GM19438 (cell line): ENCODE measurements around the gene ATP5MC2.
"Not testable (repeated sequence)": the region's sequence is repeated elsewhere in the genome, so short reads cannot be mapped to it uniquely, and the experiment has no call there.

Experiments used
- ATAC-seq: cut with Tn5 transposase; IDR thresholded peaks from one replicate; pipeline ENCODE4 v1.9.1; 2021; ENCODE audit warnings: low read depth; ENCODE audit not compliant: unreplicated experiment

ATP5MC2 gene

GRCh38 chr12:53675701-53676607 lies at the start of gene ATP5MC2:
ATP5MC2 (minus strand) TSS chr12:53676083; CDS start chr12:53672614, 3,469 bp downstream.
- ATAC-seq: peak; percentile 92

GRCh38 chr12:53722450-53723041 lies 46.7 kb upstream of the ATP5MC2 start:
- no peak for ATAC-seq

- ATAC-seq: no peak
Measured at GRCh38 chr12:53720946-53721345, 45.1 kb upstream of the ATP5MC2 start.

DNA sequence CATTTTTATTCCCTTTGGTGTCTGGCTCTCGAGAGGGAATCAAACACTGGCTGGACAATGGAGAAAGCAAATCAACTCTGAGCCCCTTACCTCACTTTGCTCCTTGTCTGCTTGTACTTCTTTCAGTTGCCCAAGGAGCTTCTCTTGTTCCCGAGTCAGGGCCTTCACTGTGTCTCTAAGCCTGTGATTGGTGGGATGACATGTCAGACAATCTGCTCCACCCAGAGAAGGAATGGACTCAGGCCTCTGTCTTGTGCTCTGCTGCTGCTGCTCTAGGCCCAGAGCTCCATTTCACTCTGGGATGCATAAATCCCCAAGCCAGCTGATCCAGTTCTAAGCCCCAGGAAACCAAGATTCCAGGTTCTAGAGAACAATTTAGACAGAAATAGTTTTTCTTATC lies 43.8 kb upstream of the ATP5MC2 start:
- no peak for ATAC-seq

- ATAC-seq: not testable (repeated sequence)
Measured at GRCh38 chr12:53718567-53718966, 42.7 kb upstream of the ATP5MC2 start.

DNA sequence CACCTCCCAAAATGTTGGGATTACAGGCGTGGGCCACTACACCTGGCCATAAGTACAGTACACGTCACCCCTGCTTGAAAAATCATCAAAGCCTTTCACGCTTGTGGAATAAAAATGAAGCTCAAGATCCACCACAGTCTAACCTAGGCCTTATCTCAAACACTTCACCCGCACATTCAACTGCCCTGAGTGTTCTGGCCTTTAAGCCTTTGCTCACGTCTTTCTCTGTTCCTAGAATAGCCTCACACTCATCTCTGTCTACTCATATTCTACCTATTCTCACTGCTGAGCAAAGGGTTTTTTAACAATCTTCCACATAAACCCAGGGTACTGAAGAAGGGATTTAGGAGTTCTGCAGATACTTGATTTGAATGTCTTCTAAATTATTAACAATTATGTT lies 41.4 kb upstream of the ATP5MC2 start:
- no peak for ATAC-seq

DNA sequence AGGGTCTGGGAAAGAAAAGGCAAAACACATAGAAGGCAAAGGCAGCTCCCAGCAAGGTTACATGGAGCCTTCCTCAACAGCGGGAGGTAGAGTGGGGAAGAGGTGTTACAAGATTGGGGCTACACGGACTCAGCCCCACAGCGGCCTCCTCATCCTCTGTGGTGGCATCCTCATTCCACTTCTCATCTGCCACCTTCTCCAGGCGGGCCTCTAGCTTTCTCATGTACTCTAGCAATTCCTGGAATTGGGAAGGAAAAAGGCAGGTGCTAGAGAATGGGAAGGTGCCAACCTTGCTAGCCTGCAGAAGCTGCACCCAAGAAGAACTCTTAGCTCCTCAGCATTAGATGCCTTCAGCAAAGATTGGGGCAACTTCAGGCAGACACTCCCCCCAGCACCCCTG lies 38.1 kb upstream of the ATP5MC2 start:
- no peak for ATAC-seq

- ATAC-seq: no peak
Measured at GRCh38 chr12:53713516-53713915, 37.6 kb upstream of the ATP5MC2 start.

- no peak for ATAC-seq
Measured at GRCh38 chr12:53712059-53712643, 36.3 kb upstream of the ATP5MC2 start.

DNA sequence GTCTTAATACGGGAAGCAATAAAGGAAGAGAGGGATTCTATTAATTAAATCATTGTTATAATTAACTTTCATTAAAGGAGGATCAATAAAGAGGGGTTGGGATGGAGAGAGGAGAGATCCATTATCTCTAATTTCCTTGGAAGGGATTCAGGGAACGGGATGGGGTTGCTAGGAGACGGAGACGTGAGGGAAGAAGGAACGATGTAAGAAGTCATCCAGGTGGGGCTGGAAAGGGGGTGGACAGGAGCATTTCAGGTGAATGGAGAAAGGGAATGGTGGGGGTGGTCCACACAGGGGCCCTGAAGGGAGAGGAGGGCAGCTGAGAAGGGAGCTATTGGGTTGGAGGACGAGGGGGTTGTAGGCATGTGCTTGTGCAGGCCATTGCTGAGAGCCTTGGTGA lies 34.2 kb upstream of the ATP5MC2 start:
- ATAC-seq: no peak

- ATAC-seq: no peak
Measured at GRCh38 chr12:53709671-53710070, 33.8 kb upstream of the ATP5MC2 start.

GRCh38 chr12:53706080-53706479 lies 30.2 kb upstream of the ATP5MC2 start:
- ATAC-seq: no peak

- ATAC-seq: no peak
Measured at GRCh38 chr12:53703756-53704155, 27.9 kb upstream of the ATP5MC2 start.

DNA sequence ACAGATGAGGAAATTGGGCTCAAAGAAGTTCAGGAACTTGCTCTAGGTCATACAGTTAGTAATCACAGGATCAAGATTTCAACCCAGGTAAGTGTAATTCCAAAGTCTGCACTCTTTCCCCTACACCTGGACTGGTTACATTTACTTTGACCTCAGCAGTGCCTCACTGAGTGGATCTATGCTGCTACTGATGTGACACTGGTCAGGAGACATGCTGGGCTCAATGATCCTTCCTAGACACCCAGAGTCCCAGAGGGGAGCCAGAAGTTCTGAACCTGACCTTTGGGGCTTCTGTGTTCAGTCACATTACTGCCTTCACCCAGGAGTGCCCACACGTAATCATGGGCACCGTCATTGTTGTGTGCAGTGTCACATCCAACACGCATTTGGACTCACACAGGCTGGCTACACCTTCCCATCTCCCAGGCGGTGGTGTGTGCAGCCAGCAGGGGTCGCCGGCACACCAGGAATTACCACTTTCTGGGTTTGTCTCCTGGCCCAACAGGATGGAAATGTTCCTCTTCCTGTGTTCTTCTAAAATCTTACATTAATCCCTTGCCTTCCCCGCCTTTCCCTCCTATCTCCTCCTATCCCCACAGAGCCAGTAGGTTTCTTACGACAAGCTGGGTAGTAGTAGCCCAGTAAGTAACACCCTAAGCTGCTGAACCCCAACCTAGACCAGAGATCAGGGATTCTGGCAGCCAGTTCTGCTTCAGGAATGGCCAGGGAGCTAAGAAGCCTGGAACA lies 25.8 kb upstream of the ATP5MC2 start:
- ATAC-seq: peak; percentile 70

- no peak for ATAC-seq
Measured at GRCh38 chr12:53700567-53700966, 24.7 kb upstream of the ATP5MC2 start.

DNA sequence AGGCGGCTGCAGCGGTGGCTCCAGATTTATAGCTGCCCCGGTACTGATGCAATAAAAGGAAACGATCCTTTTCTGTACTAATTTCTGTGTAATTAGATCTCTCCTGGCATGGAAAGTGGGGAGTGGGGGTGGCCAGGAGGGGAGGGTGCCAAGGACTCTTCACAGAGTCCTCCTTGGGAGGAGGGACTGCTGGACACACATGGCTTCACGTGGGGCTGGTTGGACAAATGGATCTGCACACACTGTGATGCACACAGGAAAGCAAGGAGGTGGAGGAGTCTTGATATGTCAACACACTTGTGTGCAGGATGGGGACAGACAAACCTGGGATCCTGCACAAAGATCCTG lies 23.8 kb upstream of the ATP5MC2 start:
- ATAC-seq: no peak

GRCh38 chr12:53698948-53699677 lies 23.2 kb upstream of the ATP5MC2 start:
- no peak for ATAC-seq

DNA sequence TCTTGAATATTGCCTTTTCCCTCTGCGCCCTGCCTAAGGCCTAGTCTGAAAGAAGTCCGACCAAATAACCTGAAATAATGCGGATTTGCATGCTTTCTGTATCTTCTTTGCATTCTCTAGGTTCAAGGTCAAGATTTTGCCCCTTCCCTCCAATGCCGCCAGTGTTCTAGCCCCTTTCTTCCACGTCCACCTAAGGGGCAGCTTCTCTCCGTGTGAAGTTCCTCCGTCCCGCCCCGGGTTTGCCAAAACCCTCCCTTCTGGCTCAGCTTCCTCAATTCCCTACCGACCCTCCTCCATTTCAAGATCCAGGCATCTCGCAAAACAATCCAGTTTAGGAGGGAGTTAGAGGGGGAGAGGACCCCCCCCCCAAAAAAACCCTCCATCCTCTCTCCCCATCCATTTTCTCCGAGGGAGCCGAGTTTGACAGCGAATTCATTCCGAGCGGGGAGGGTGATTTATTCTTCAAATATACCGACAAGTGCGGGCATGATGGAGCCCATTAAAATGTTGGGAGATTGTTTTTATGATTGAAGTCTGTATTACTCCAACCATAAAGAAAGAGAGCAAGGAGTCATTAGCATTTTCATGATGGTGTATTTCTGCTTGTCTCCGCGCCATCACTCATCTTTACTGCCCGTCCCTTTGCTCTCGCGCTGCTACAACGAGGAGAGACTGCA lies 20.9 kb upstream of the ATP5MC2 start:
- no peak for ATAC-seq

DNA sequence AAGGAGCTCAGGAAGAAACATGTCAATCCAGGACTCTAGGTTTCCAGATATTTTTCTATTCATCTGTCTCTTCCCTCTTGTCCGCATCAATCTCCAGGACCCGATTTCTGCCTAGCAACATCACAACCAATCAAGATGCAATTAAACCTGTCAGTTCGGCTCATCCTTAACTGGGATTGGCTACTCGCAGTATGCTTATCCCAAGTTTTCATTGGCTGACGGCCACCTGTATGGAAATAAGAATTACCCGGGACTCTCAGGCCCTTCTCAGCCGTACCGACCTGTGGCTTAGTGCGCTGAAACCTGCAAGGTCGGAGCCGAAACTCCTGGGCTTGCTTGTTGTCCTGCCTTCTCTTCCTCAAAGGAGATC lies 20.4 kb upstream of the ATP5MC2 start:
- no peak for ATAC-seq
